GM19238 (cell line): Measurements from ENCODE around the gene ARHGAP9.

Experiments
- DNase-seq: peaks from one replicate; pipeline ENCODE4 v3.0.0; 2011; ENCODE audit warnings: low spot score; ENCODE audit not compliant: insufficient read length

ARHGAP9 gene

GRCh38 chr12:57479376-57480115 is at the start of gene ARHGAP9:
Gene ARHGAP9, minus strand, starts transcription at chr12:57479866. Its CDS starts 460 bp downstream, at chr12:57479406.
- peak; percentile 65 for DNase-seq

GRCh38 chr12:57528831-57529555 is 49.3 kb upstream of the ARHGAP9 start:
- no peak for DNase-seq

GRCh38 chr12:57528176-57528575 is 48.5 kb upstream of the ARHGAP9 start:
- DNase-seq: no peak

GRCh38 chr12:57527184-57527583 is 47.5 kb upstream of the ARHGAP9 start:
- no peak for DNase-seq

GRCh38 chr12:57526477-57527126 is 46.9 kb upstream of the ARHGAP9 start:
- DNase-seq: no peak

- DNase-seq: no peak
These were observed 46.1 kb upstream of the ARHGAP9 start for GRCh38 chr12:57525615-57526383.

GRCh38 chr12:57524814-57525614 is 45.3 kb upstream of the ARHGAP9 start:
- DNase-seq: no peak

- DNase-seq: no peak
These were observed 44.3 kb upstream of the ARHGAP9 start for GRCh38 chr12:57523706-57524614.

- DNase-seq: no peak
These were observed 43.4 kb upstream of the ARHGAP9 start for GRCh38 chr12:57522887-57523705.

GRCh38 chr12:57522011-57522886 is 42.6 kb upstream of the ARHGAP9 start, which contains the start of gene MBD6:
Gene MBD6, plus strand, starts transcription at chr12:57522824. Its CDS starts 1,480 bp downstream, at chr12:57524304.
- peak; percentile 96 for DNase-seq

GRCh38 chr12:57521525-57522010 is 41.9 kb upstream of the ARHGAP9 start:
- DNase-seq: no peak

GRCh38 chr12:57520053-57520818 is 40.6 kb upstream of the ARHGAP9 start, which contains the start of gene DDIT3:
Gene DDIT3, minus strand, starts transcription at chr12:57520514. Its CDS starts 3,108 bp downstream, at chr12:57517406.
- peak; percentile 91 for DNase-seq

- no peak for DNase-seq
These were observed 40.1 kb upstream of the ARHGAP9 start for GRCh38 chr12:57519796-57520052.

GRCh38 chr12:57518920-57519795 is 39.5 kb upstream of the ARHGAP9 start:
- no peak for DNase-seq

- DNase-seq: no peak
These were observed 38.7 kb upstream of the ARHGAP9 start for GRCh38 chr12:57518176-57518919.
